Vagina (tissue), 2 donors: ENCODE data around the gene YARS1.

ENCODE experiments used
- CTCF ChIP-seq, 3 experiments: fragments of 450-650 bp in 2 of 3; fragments of 200-600 bp in 1 of 3; sonication (generic) in 1 of 3; IDR thresholded peaks; one replicate each; pipeline ENCODE4 v1.5.1; 2017 to 2019; ENCODE audit warnings: antibody characterized with exemption in 3 of 3, mild to moderate bottlenecking in 2 of 3, moderate library complexity in 2 of 3
- POLR2A ChIP-seq, 2 donors: fragments of 450-650 bp; IDR thresholded peaks; one replicate each; pipeline ENCODE4 v1.6.1; 2017; ENCODE audit warnings: antibody characterized with exemption in 2 of 2, mild to moderate bottlenecking in 2 of 2, moderate library complexity in 2 of 2

GRCh38 chr1:32749771-32750170 is 67.4 kb downstream of the YARS1 start:
- no peak for TF ChIP-seq CTCF (IDR thresholded peaks at IDR 0.05)
- no peak for TF ChIP-seq POLR2A (IDR thresholded peaks at IDR 0.05)
